Measurements from ENCODE around the gene PGAP1.

The PGAP1 gene

GRCh38 chr2:196783431-196784094 is 142.9 kb downstream of the PGAP1 start:
- no peak for DNase-seq
